Measurements from ENCODE around the gene TMEM244. TPM values are rescaled to one million over a fixed set of nuclear protein-coding genes. Genes with fewer than 3 reads are reported as not detected.

The TMEM244 gene
- total RNA-seq, 1 donor from 2014 or later, result not detected

DNA sequence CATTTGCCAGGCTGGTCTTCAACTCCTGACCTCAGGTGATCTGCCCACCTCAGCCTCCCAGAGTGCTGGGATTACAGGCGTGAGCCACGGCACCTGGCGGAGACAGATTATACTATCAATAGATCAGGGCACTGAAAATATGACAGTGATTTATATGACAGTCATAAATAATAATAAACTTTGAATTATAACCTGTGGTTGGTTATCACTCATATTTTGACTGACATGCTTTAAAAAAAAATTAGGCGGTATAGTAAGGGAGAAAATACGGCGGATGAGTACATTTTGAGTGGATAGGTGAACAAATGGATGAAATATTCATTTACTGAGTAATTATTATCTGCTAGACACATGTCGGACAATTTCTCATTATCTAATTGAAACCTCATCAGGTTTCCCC lies 28.8 kb downstream of the TMEM244 start:
- Mint-ChIP-seq H3K4me1 (no peaks in the 10 kb centered on the region), H3K27me3 (ENCODE audit: low read depth) (no peaks in the 10 kb centered on the region), H3K9me3 (no peaks in the 10 kb centered on the region), H3K4me3 (no peak overlapping the region), H3K27ac (ENCODE audit: unreplicated experiment) (no peak overlapping the region), H3K36me3 (ENCODE audit: low read depth) (no peaks in the 10 kb centered on the region)
- TF ChIP-seq, protein P1, sequence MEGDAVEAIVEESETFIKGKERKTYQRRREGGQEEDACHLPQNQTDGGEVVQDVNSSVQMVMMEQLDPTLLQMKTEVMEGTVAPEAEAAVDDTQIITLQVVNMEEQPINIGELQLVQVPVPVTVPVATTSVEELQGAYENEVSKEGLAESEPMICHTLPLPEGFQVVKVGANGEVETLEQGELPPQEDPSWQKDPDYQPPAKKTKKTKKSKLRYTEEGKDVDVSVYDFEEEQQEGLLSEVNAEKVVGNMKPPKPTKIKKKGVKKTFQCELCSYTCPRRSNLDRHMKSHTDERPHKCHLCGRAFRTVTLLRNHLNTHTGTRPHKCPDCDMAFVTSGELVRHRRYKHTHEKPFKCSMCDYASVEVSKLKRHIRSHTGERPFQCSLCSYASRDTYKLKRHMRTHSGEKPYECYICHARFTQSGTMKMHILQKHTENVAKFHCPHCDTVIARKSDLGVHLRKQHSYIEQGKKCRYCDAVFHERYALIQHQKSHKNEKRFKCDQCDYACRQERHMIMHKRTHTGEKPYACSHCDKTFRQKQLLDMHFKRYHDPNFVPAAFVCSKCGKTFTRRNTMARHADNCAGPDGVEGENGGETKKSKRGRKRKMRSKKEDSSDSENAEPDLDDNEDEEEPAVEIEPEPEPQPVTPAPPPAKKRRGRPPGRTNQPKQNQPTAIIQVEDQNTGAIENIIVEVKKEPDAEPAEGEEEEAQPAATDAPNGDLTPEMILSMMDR (conservative IDR thresholded peaks at IDR 0.05), result no peak
- DNase-seq (ENCODE audit: low read depth, low spot score), result no peak

DNA sequence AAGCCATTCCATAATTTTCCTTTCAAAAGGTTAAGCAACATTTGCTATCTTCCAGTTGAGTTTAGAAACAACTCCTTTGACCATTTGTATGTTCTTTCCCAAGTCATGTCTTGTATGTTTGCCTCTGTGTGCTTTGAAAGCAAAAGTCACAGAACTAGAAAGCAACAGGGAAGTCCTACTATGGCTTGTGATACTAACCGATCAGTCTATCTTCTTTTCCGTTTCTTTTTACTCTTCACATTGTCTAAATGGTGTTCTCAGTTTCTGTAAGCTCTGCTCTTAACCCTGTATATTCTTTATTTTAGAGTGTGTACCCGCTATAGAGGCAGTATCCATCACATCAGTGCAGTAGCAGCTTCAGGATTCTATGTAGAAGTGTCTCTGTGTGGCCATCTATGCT lies 32.9 kb downstream of the TMEM244 start:
- no peak for DNase-seq (ENCODE audit: low read depth, low spot score)
- H3K4me3 Mint-ChIP-seq, result no peak overlapping the region
- peaks cover 5% of the 10 kb centered on the region for H3K4me1 Mint-ChIP-seq
- TF ChIP-seq, protein P1 (conservative IDR thresholded peaks at IDR 0.05), result no peak
- no peaks in the 10 kb centered on the region for H3K9me3 Mint-ChIP-seq
- no peaks in the 10 kb centered on the region for H3K27me3 Mint-ChIP-seq (ENCODE audit: low read depth)
- no peaks in the 10 kb centered on the region for H3K36me3 Mint-ChIP-seq (ENCODE audit: low read depth)
- no peak overlapping the region for H3K27ac Mint-ChIP-seq (ENCODE audit: unreplicated experiment)

DNA sequence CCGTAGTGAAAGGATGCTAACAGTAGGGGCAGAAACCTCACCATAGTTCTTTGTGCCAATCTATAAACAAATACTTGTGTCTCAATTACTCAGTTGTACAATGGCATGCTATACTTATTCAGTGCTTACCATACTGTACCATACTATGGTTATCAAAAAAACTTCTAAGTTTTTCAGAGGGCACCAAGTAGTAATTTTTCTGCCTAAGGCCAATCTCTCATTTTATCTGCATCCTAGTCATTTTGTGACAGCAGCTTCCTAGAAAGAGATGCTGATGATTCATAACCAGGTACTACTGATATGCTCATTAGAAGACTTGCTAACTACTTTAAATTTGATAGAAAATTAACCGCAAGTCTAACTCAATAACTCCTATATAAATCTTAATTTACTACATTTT lies 42.9 kb downstream of the TMEM244 start:
- Mint-ChIP-seq H3K4me3 (no peak overlapping the region), H3K36me3 (ENCODE audit: low read depth) (no peaks in the 10 kb centered on the region), H3K27ac (ENCODE audit: unreplicated experiment) (no peak overlapping the region), H3K27me3 (ENCODE audit: low read depth) (peaks cover 5% of the 10 kb centered on the region), H3K4me1 (no peaks in the 10 kb centered on the region), H3K9me3 (no peaks in the 10 kb centered on the region)
- TF ChIP-seq, protein P1 (conservative IDR thresholded peaks at IDR 0.05), result no peak
- no peak for DNase-seq (ENCODE audit: low read depth, low spot score)

DNA sequence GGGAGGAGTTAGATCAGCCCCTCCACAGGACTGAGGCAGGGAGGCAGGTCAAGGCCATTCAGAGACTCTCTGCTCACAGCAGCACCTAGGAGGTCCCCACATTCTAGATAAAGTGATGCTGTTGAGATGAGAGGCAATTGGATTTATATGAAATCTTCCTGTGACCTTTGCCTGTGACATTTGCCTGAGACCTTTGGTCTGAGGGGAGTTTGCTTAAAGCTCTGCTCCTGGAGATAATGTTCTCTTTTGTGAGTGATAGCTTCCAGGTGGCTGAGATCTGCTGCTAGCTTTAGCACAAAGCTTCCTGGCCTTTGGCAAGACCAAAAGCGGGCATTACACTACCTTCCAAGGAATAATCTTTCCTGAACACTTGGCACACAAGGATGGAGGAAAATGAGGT lies 43.3 kb downstream of the TMEM244 start:
- Mint-ChIP-seq H3K4me1 (no peaks in the 10 kb centered on the region), H3K36me3 (ENCODE audit: low read depth) (no peaks in the 10 kb centered on the region), H3K27ac (ENCODE audit: unreplicated experiment) (no peak overlapping the region), H3K4me3 (no peak overlapping the region), H3K27me3 (ENCODE audit: low read depth) (peaks cover 5% of the 10 kb centered on the region), H3K9me3 (no peaks in the 10 kb centered on the region)
- no peak for DNase-seq (ENCODE audit: low read depth, low spot score)
- TF ChIP-seq, protein P1 (conservative IDR thresholded peaks at IDR 0.05), result no peak

DNA sequence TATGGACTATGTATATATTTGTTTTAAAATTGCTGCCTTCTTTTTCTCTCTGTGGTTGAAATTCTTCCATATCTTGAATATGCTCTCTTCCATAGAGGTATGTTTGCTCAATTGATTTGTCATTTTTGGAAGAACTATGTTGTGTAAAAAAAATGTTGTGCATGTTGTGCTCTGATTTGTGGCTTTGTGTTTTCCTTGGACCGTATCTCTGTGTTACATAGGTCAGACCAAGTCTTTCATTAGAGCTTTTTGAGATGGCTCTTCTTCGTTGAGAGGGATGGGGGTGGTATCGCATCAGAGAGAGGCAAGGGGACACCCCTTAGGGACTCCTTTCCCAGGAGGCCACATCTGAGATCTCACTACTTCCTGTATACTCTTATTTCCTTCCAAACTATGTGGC lies 43.8 kb downstream of the TMEM244 start:
- Mint-ChIP-seq H3K4me1 (no peaks in the 10 kb centered on the region), H3K36me3 (ENCODE audit: low read depth) (no peaks in the 10 kb centered on the region), H3K4me3 (no peak overlapping the region), H3K27me3 (ENCODE audit: low read depth) (peaks cover 5% of the 10 kb centered on the region), H3K9me3 (no peaks in the 10 kb centered on the region), H3K27ac (ENCODE audit: unreplicated experiment) (no peak overlapping the region)
- DNase-seq (ENCODE audit: low read depth, low spot score), result no peak
- TF ChIP-seq, protein P1 (conservative IDR thresholded peaks at IDR 0.05), result no peak
